HG03378 (cell line): Measurements from ENCODE around the gene MCTP1.
"Not testable (repeated sequence)": the region's sequence is repeated elsewhere in the genome, so short reads cannot be mapped to it uniquely, and the experiment has no call there.

Experiments used
- ATAC-seq: cut with Tn5 transposase; IDR thresholded peaks from one replicate; pipeline ENCODE4 v1.9.1; 2021; ENCODE audit warnings: mild to moderate bottlenecking, moderate library complexity; ENCODE audit not compliant: unreplicated experiment

Gene MCTP1

GRCh38 chr5:94833851-94834250 is 451.0 kb downstream of the MCTP1 start:
- ATAC-seq, result no peak

GRCh38 chr5:94832685-94833084 is 452.2 kb downstream of the MCTP1 start:
- no peak for ATAC-seq

GRCh38 chr5:94830520-94830919 is 454.4 kb downstream of the MCTP1 start:
- ATAC-seq, result peak; percentile 51

- not testable (repeated sequence) for ATAC-seq
Measured at GRCh38 chr5:94828222-94828621, 456.7 kb downstream of the MCTP1 start.

GRCh38 chr5:94820488-94820887 is 464.4 kb downstream of the MCTP1 start:
- ATAC-seq, result no peak

- no peak for ATAC-seq
Measured at GRCh38 chr5:94818904-94819303, 466.0 kb downstream of the MCTP1 start.

GRCh38 chr5:94815313-94816039 is 469.4 kb downstream of the MCTP1 start:
- ATAC-seq, result no peak

- no peak for ATAC-seq
Measured at GRCh38 chr5:94812232-94812631, 472.7 kb downstream of the MCTP1 start.

- ATAC-seq, result no peak
Measured at GRCh38 chr5:94811331-94811730, 473.6 kb downstream of the MCTP1 start.

GRCh38 chr5:94810877-94811276 is 474.0 kb downstream of the MCTP1 start:
- no peak for ATAC-seq

GRCh38 chr5:94810281-94810680 is 474.6 kb downstream of the MCTP1 start:
- ATAC-seq, result no peak

GRCh38 chr5:94808497-94808896 is 476.4 kb downstream of the MCTP1 start:
- ATAC-seq, result no peak

- ATAC-seq, result no peak
Measured at GRCh38 chr5:94807985-94808384, 476.9 kb downstream of the MCTP1 start.

- no peak for ATAC-seq
Measured at GRCh38 chr5:94802450-94802849, 482.4 kb downstream of the MCTP1 start.

- no peak for ATAC-seq
Measured at GRCh38 chr5:94796586-94796985, 488.3 kb downstream of the MCTP1 start.

GRCh38 chr5:94793816-94794198 is 491.1 kb downstream of the MCTP1 start:
- ATAC-seq, result peak; percentile 39

- ATAC-seq, result peak; percentile 100
Measured at GRCh38 chr5:94793113-94793815, 491.6 kb downstream of the MCTP1 start.

GRCh38 chr5:94791829-94792228 is 493.1 kb downstream of the MCTP1 start:
- ATAC-seq, result no peak

- ATAC-seq, result no peak
Measured at GRCh38 chr5:94788527-94788926, 496.4 kb downstream of the MCTP1 start.

- no peak for ATAC-seq
Measured at GRCh38 chr5:94784536-94785505, 500.1 kb downstream of the MCTP1 start.

GRCh38 chr5:94782383-94782782 is 502.5 kb downstream of the MCTP1 start:
- ATAC-seq, result no peak
